Neuronal stem cell (in vitro differentiated cells): ENCODE data around the gene SCGN.

Experiments
- DNase-seq: peaks from one replicate; pipeline ENCODE4 v3.0.0-alpha.2; 2013; ENCODE audit warnings: low spot score
- H2AFZ ChIP-seq: one replicate; pipeline ENCODE4 v1.6.1; 2013; ENCODE audit warnings: mild to moderate bottlenecking, low read length, inconsistent platforms
- H2AK5ac ChIP-seq: 2 replicates; pipeline ENCODE4 v1.6.1; 2013; ENCODE audit warnings: low read depth, mild to moderate bottlenecking, inconsistent platforms, low read length, moderate library complexity, mixed read lengths
- H2BK120ac ChIP-seq: 2 replicates; pipeline ENCODE4 v1.6.1; 2013; ENCODE audit warnings: low read depth, mild to moderate bottlenecking, inconsistent platforms, low read length, moderate library complexity, mixed read lengths
- H2BK12ac ChIP-seq: one replicate; pipeline ENCODE4 v1.6.1; 2013; ENCODE audit warnings: low read length, inconsistent platforms
- H2BK15ac ChIP-seq: 2 replicates; pipeline ENCODE4 v1.6.1; 2013; ENCODE audit warnings: mild to moderate bottlenecking, low read length, inconsistent platforms, mixed read lengths
- H2BK5ac ChIP-seq: one replicate; pipeline ENCODE4 v1.6.1; 2013; ENCODE audit warnings: inconsistent platforms, mild to moderate bottlenecking, low read length, moderate library complexity
- H3K14ac ChIP-seq: one replicate; pipeline ENCODE4 v1.6.1; 2013; ENCODE audit warnings: low read length, inconsistent platforms
- H3K18ac ChIP-seq: 2 replicates; pipeline ENCODE4 v1.6.1; 2013; ENCODE audit warnings: low read length, inconsistent platforms
- H3K23ac ChIP-seq: 2 replicates; pipeline ENCODE4 v1.6.1; 2013; ENCODE audit warnings: low read depth, mild to moderate bottlenecking, mixed read lengths, low read length, inconsistent platforms; ENCODE audit not compliant: poor library complexity
- H3K27ac ChIP-seq: replicated peaks from 3 replicates; pipeline ENCODE4 v1.5.1; 2013; ENCODE audit warnings: low read length, inconsistent platforms
- H3K27me3 ChIP-seq, 3 experiments: 2 replicates each; pipeline ENCODE4 v1.6.1; 2013; ENCODE audit warnings: low read length in 3 of 3, mild to moderate bottlenecking in 2 of 3, inconsistent platforms in 1 of 3, low read depth in 1 of 3, mixed read lengths in 1 of 3, moderate library complexity in 1 of 3; ENCODE audit not compliant: control insufficient read depth in 3 of 3, insufficient read depth in 3 of 3
- H3K36me3 ChIP-seq, 2 donors: replicated peaks in 1 of 2; 2 replicates each; pipeline ENCODE4 v1.6.1; 2013; ENCODE audit warnings: low read length in 2 of 2; ENCODE audit not compliant: control insufficient read depth in 2 of 2, insufficient read depth in 2 of 2
- H3K4ac ChIP-seq: 2 replicates; pipeline ENCODE4 v1.6.1; 2013; ENCODE audit warnings: inconsistent platforms, mild to moderate bottlenecking, low read length, moderate library complexity
- H3K4me1 ChIP-seq, 2 donors: 1 replicate in 1 of 2; 2 replicates in 1 of 2; pipeline ENCODE4 v1.6.1; 2013; ENCODE audit warnings: low read length in 2 of 2, low read depth in 1 of 2; ENCODE audit not compliant: control insufficient read depth in 2 of 2, insufficient read depth in 1 of 2
- H3K4me2 ChIP-seq: one replicate; pipeline ENCODE4 v1.6.1; 2013; ENCODE audit warnings: mild to moderate bottlenecking, low read length, inconsistent platforms; ENCODE audit not compliant: insufficient read depth, poor library complexity, severe bottlenecking
- H3K4me3 ChIP-seq, 2 donors: 2 replicates each; pipeline ENCODE4 v1.5.1; 2013; ENCODE audit warnings: low read length in 2 of 2, mild to moderate bottlenecking in 2 of 2, inconsistent platforms in 1 of 2, moderate library complexity in 1 of 2
- H3K79me1 ChIP-seq: one replicate; pipeline ENCODE4 v1.6.1; 2013; ENCODE audit warnings: low read depth, mild to moderate bottlenecking, inconsistent platforms, low read length, moderate library complexity
- H3K9ac ChIP-seq: one replicate; pipeline ENCODE4 v1.6.1; 2013; ENCODE audit warnings: mild to moderate bottlenecking, low read depth, low read length, inconsistent platforms; ENCODE audit not compliant: poor library complexity
- H3K9me3 ChIP-seq, 2 donors: replicated peaks in 1 of 2; 2 replicates each; pipeline versions ENCODE3 to v1.6.1; 2013; ENCODE audit warnings: low read length in 2 of 2, mild to moderate bottlenecking in 2 of 2, inconsistent platforms in 1 of 2, low read depth in 1 of 2, mixed read lengths in 1 of 2, moderate library complexity in 1 of 2; ENCODE audit not compliant: control insufficient read depth in 2 of 2, insufficient read depth in 1 of 2
- H4K8ac ChIP-seq: one replicate; pipeline ENCODE4 v1.6.1; 2013; ENCODE audit warnings: low read depth, mild to moderate bottlenecking, inconsistent platforms, low read length, moderate library complexity
- H4K91ac ChIP-seq: one replicate; pipeline ENCODE4 v1.6.1; 2013; ENCODE audit warnings: low read length, low read depth, mild to moderate bottlenecking, inconsistent platforms; ENCODE audit not compliant: poor library complexity
- WGBS, 2 donors: extraction: QIAGEN DNeasy Blood & Tissue Kit; methylation state at CpG; one replicate each; pipeline ENCODE4 v1.1.7; 2013; ENCODE audit warnings: missing lambda C conversion rate in 2 of 2, mixed read lengths in 1 of 2; ENCODE audit not compliant: insufficient read length in 2 of 2, insufficient replicate concordance in 1 of 2; ENCODE audit errors: extremely low coverage in 2 of 2; 5-methylcytosine and 5-hydroxymethylcytosine counted together

SCGN gene

GRCh38 chr6:25698631-25699030 lies 46.6 kb downstream of the SCGN start:
- no peak overlapping the region for H2BK5ac ChIP-seq
- H3K4ac ChIP-seq: no peak overlapping the region
- H4K8ac ChIP-seq: no peak overlapping the region
- H2BK15ac ChIP-seq: no peak overlapping the region
- H4K91ac ChIP-seq: no peak overlapping the region
- H3K23ac ChIP-seq: no peak overlapping the region
- no peak for DNase-seq
- H3K27ac ChIP-seq: no peak overlapping the region
- peaks cover 0 to 3% (median 0%) of the 10 kb centered on the region in 3 experiments for H3K27me3 ChIP-seq
- no peaks in the 10 kb centered on the region for H3K4me1 ChIP-seq
- no peaks in the 10 kb centered on the region for H3K36me3 ChIP-seq
- WGBS, 2 donors: no CpG with 5 or more reads among the region's 3 CpGs
- H3K18ac ChIP-seq: no peak overlapping the region
- H3K14ac ChIP-seq: no peak overlapping the region
- no peak overlapping the region for H3K4me2 ChIP-seq
- H2AK5ac ChIP-seq: no peak overlapping the region
- no peak overlapping the region for H3K4me3 ChIP-seq
- no peaks in the 10 kb centered on the region for H3K79me1 ChIP-seq
- no peak overlapping the region for H2AFZ ChIP-seq
- H2BK12ac ChIP-seq: no peak overlapping the region
- no peak overlapping the region for H3K9ac ChIP-seq
- H2BK120ac ChIP-seq: no peak overlapping the region
- no peaks in the 10 kb centered on the region for H3K9me3 ChIP-seq

GRCh38 chr6:25699649-25700048 lies 47.6 kb downstream of the SCGN start:
- Histone ChIP-seq H4K91ac (no peak overlapping the region), H3K9ac (no peak overlapping the region), H2AK5ac (no peak overlapping the region), H2BK120ac (no peak overlapping the region), H2BK12ac (no peak overlapping the region), H3K18ac (no peak overlapping the region), H4K8ac (no peak overlapping the region), H3K14ac (no peak overlapping the region), H3K4me2 (no peak overlapping the region), H2BK15ac (no peak overlapping the region), H3K36me3 (no peaks in the 10 kb centered on the region), H2BK5ac (no peak overlapping the region), H3K4me1 (no peaks in the 10 kb centered on the region), H3K27me3 (no peaks in the 10 kb centered on the region), H3K27ac (no peak overlapping the region), H3K4ac (no peak overlapping the region), H3K79me1 (no peaks in the 10 kb centered on the region), H2AFZ (no peak overlapping the region), H3K4me3 (no peak overlapping the region), H3K9me3 (no peaks in the 10 kb centered on the region), H3K23ac (no peak overlapping the region)
- no peak for DNase-seq
- no CpG with 5 or more reads among the region's 4 CpGs for WGBS, 2 donors

- H2BK12ac ChIP-seq: no peak overlapping the region
- no peak overlapping the region for H3K4ac ChIP-seq
- no peak overlapping the region for H3K9ac ChIP-seq
- no peak overlapping the region for H3K14ac ChIP-seq
- H3K27me3 ChIP-seq: peaks cover 0 to 2% (median 0%) of the 10 kb centered on the region in 3 experiments
- no peak overlapping the region for H3K4me3 ChIP-seq
- H3K4me2 ChIP-seq: no peak overlapping the region
- H2BK15ac ChIP-seq: no peak overlapping the region
- WGBS, 2 donors: no CpG with 5 or more reads among the region's 2 CpGs
- no peak overlapping the region for H3K18ac ChIP-seq
- no peak overlapping the region for H2BK120ac ChIP-seq
- no peaks in the 10 kb centered on the region for H3K4me1 ChIP-seq
- DNase-seq: no peak
- H3K36me3 ChIP-seq: no peaks in the 10 kb centered on the region
- H2AFZ ChIP-seq: no peak overlapping the region
- H4K8ac ChIP-seq: no peak overlapping the region
- H3K23ac ChIP-seq: no peak overlapping the region
- H3K79me1 ChIP-seq: no peaks in the 10 kb centered on the region
- no peak overlapping the region for H3K27ac ChIP-seq
- no peak overlapping the region for H2AK5ac ChIP-seq
- H3K9me3 ChIP-seq: no peaks in the 10 kb centered on the region
- no peak overlapping the region for H4K91ac ChIP-seq
- no peak overlapping the region for H2BK5ac ChIP-seq
These were observed 48.7 kb downstream of the SCGN start for GRCh38 chr6:25700761-25701160.

- no peak overlapping the region for H3K4me2 ChIP-seq
- H3K27ac ChIP-seq: no peak overlapping the region
- WGBS, 2 donors: no CpG with 5 or more reads among the region's 3 CpGs
- no peaks in the 10 kb centered on the region for H3K36me3 ChIP-seq
- H4K91ac ChIP-seq: no peak overlapping the region
- no peak for DNase-seq
- H2AK5ac ChIP-seq: no peak overlapping the region
- H3K9me3 ChIP-seq: no peaks in the 10 kb centered on the region
- H3K23ac ChIP-seq: no peak overlapping the region
- H3K4ac ChIP-seq: no peak overlapping the region
- no peak overlapping the region for H2BK12ac ChIP-seq
- no peak overlapping the region for H2BK120ac ChIP-seq
- no peak overlapping the region for H2AFZ ChIP-seq
- no peak overlapping the region for H3K14ac ChIP-seq
- no peak overlapping the region for H2BK15ac ChIP-seq
- H3K4me3 ChIP-seq: no peak overlapping the region
- H4K8ac ChIP-seq: no peak overlapping the region
- peaks cover 0 to 2% (median 0%) of the 10 kb centered on the region in 3 experiments for H3K27me3 ChIP-seq
- H3K4me1 ChIP-seq: no peaks in the 10 kb centered on the region
- H3K18ac ChIP-seq: no peak overlapping the region
- H3K9ac ChIP-seq: no peak overlapping the region
- no peak overlapping the region for H2BK5ac ChIP-seq
- no peaks in the 10 kb centered on the region for H3K79me1 ChIP-seq
These were observed 49.8 kb downstream of the SCGN start for GRCh38 chr6:25701807-25702206.
